ENCODE measurements around the gene CYP2W1.
A peak's percentile ranks its signal among the peaks of the same experiment; 100 is the strongest.
"Not testable (repeated sequence)": the region's sequence is repeated elsewhere in the genome, so short reads cannot be mapped to it uniquely, and the experiment has no call there.

Gene CYP2W1

GRCh38 chr7:983004-983615 lies at the start of gene CYP2W1:
TSS of gene CYP2W1 (plus strand) at chr7:983181. CDS start at chr7:983212, 31 bp downstream.
- DNase-seq (ENCODE audit: low read depth, low spot score): no peak

- DNase-seq (ENCODE audit: low read depth, low spot score): no peak
Measured at GRCh38 chr7:934469-935163, 48.4 kb upstream of the CYP2W1 start.

GRCh38 chr7:935164-935873 lies 47.7 kb upstream of the CYP2W1 start:
- DNase-seq (ENCODE audit: low read depth, low spot score): no peak

GRCh38 chr7:935874-936385 lies 47.1 kb upstream of the CYP2W1 start:
- no peak for DNase-seq (ENCODE audit: low read depth, low spot score)

GRCh38 chr7:936386-937054 lies 46.5 kb upstream of the CYP2W1 start:
- DNase-seq (ENCODE audit: low read depth, low spot score): peak; percentile 60

GRCh38 chr7:937856-938484 lies 45.0 kb upstream of the CYP2W1 start:
- no peak for DNase-seq (ENCODE audit: low read depth, low spot score)

GRCh38 chr7:938546-939185 lies 44.3 kb upstream of the CYP2W1 start:
- DNase-seq (ENCODE audit: low read depth, low spot score): no peak

GRCh38 chr7:939843-940242 lies 43.1 kb upstream of the CYP2W1 start:
- no peak for DNase-seq (ENCODE audit: low read depth, low spot score)

- DNase-seq (ENCODE audit: low read depth, low spot score): no peak
Measured at GRCh38 chr7:940599-941408, 42.2 kb upstream of the CYP2W1 start.

- not testable (repeated sequence) for DNase-seq (ENCODE audit: low read depth, low spot score)
Measured at GRCh38 chr7:943793-944192, 39.2 kb upstream of the CYP2W1 start.

GRCh38 chr7:944744-945143 lies 38.2 kb upstream of the CYP2W1 start:
- DNase-seq (ENCODE audit: low read depth, low spot score): no peak

- no peak for DNase-seq (ENCODE audit: low read depth, low spot score)
Measured at GRCh38 chr7:945147-945555, 37.8 kb upstream of the CYP2W1 start.

- DNase-seq (ENCODE audit: low read depth, low spot score): no peak
Measured at GRCh38 chr7:945556-946255, 37.3 kb upstream of the CYP2W1 start.

GRCh38 chr7:946256-946996 lies 36.6 kb upstream of the CYP2W1 start:
- DNase-seq (ENCODE audit: low read depth, low spot score): no peak

- DNase-seq (ENCODE audit: low read depth, low spot score): no peak
Measured at GRCh38 chr7:947391-948210, 35.4 kb upstream of the CYP2W1 start.

- no peak for DNase-seq (ENCODE audit: low read depth, low spot score)
Measured at GRCh38 chr7:949021-949934, 33.7 kb upstream of the CYP2W1 start.

All from astrocyte of the hippocampus (primary cell).